Measurements from ENCODE around the gene SPRING1. TPM values are rescaled to one million over a fixed set of nuclear protein-coding genes. Genes with fewer than 3 reads are reported as not detected.

The SPRING1 gene
- polyA plus RNA-seq, 2 of the 4 experiments (the other 2 are of a cell fraction), result 11.2 to 17.4 TPM

DNA sequence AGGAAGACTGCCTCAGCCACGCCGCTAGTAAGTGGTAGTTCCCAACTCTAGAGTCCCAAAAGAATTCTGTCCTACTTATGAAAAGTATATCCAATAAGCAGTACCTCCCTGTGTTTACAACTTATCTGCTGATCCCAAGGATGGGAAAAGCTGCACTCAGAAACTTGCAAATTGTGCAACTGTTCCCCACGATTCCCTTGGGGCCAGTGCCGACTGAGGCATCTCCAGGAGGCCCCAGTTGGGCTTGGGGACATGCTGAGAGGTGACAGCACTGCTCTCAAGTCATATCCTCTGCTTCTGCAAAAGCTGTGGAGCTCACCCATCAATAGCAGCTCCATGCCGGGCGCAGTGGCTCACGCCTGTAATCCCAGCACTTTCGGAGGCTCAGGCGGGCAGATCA is 23.7 kb downstream of the SPRING1 start:
- H3K9me3 ChIP-seq, result no peaks in the 10 kb centered on the region
- ATAC-seq, result no peak
- H3K4me2 ChIP-seq, result no peak overlapping the region
- WGBS (ENCODE audit: missing lambda C conversion rate), result 93% methylated on average over 9 of the region's 9 CpGs
- no peak for DNase-seq (ENCODE audit: low read depth in 1 of 2, low spot score in 1 of 2)
- TF ChIP-seq EHF (CRISPR knock-in tag; IDR thresholded peaks at IDR 0.05), result no peak
- TF ChIP-seq NFE2L2 (conservative IDR thresholded peaks at IDR 0.05; ENCODE audit: low read length), result no peak
- no peak for TF ChIP-seq RCOR1 (IDR thresholded peaks at IDR 0.05; ENCODE audit: low read depth, low read length)
- no peak for TF ChIP-seq MYC (IDR thresholded peaks at IDR 0.05; ENCODE audit: borderline replicate concordance, low read length)
- TF ChIP-seq JUNB (IDR thresholded peaks at IDR 0.05), result no peak
- TF ChIP-seq, protein P1, sequence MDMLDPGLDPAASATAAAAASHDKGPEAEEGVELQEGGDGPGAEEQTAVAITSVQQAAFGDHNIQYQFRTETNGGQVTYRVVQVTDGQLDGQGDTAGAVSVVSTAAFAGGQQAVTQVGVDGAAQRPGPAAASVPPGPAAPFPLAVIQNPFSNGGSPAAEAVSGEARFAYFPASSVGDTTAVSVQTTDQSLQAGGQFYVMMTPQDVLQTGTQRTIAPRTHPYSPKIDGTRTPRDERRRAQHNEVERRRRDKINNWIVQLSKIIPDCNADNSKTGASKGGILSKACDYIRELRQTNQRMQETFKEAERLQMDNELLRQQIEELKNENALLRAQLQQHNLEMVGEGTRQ (IDR thresholded peaks at IDR 0.05), result no peak
- TF ChIP-seq HDAC2 (IDR thresholded peaks at IDR 0.05), result no peak
- TF ChIP-seq CEBPB (IDR thresholded peaks at IDR 0.05), result no peak
- TF ChIP-seq NR3C1 (IDR thresholded peaks at IDR 0.05), result no peak
- TF ChIP-seq ZFP36 (IDR thresholded peaks at IDR 0.05; ENCODE audit: borderline replicate concordance, partially characterized antibody), result no peak
- no peak for TF ChIP-seq HOXB5 (CRISPR knock-in tag; IDR thresholded peaks at IDR 0.05)
- TF ChIP-seq SREBF2 (IDR thresholded peaks at IDR 0.05), result no peak
- no peak for TF ChIP-seq ZNF302 (CRISPR knock-in tag; IDR thresholded peaks at IDR 0.05)
- no peak for TF ChIP-seq CHD4 (IDR thresholded peaks at IDR 0.05; ENCODE audit: borderline replicate concordance)
- no peak for TF ChIP-seq EHMT2 (IDR thresholded peaks at IDR 0.05; ENCODE audit: low read depth)
- TF ChIP-seq ESRRA (IDR thresholded peaks at IDR 0.05; ENCODE audit: borderline replicate concordance, low read length), result no peak
- no peak for TF ChIP-seq PHF8 (IDR thresholded peaks at IDR 0.05; ENCODE audit: borderline replicate concordance, low read depth)
- TF ChIP-seq TFCP2L1 (CRISPR knock-in tag; IDR thresholded peaks at IDR 0.05), result no peak
- H3K4me1 ChIP-seq, result peaks cover 4% of the 10 kb centered on the region; the same call in 1 of the 3 replicates
- ChIA-PET CTCF (interaction anchor here (0.9 to 1.7 kb wide), 3 partner anchors 11 to 478 kb away, joined by 3 to 5 read pairs (median 4); no protein-coding TSS in a partner anchor), POLR2A (no interaction called here)
- no peak overlapping the region for H3K4me3 ChIP-seq
- no peak for FAIRE-seq
- no peak overlapping the region for H3K27ac ChIP-seq

DNA sequence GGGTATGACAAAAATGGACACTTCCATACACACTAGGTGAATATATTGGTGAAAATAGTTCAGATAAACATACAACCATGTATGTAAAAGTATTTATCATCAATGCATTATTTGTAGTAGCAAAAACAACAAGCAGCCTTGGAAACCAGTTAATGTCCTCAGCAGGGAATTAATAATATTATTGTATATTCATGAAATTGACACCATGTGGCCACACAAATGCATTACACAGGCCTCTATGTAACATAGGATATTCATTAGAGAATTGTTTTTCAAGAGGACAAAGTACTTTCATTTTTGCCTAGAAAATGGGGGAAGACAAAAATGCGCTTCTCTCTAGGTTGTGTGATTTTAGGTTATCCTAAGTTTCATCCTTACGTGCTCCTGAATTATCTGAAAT is 24.3 kb downstream of the SPRING1 start:
- no peak for DNase-seq (ENCODE audit: low read depth in 1 of 2, low spot score in 1 of 2)
- ChIA-PET POLR2A (no interaction called here), CTCF (interaction anchor here (0.9 to 1.7 kb wide), 3 partner anchors 10 to 477 kb away, joined by 3 to 5 read pairs (median 4); no protein-coding TSS in a partner anchor)
- Histone ChIP-seq H3K9me3 (no peaks in the 10 kb centered on the region), H3K4me1 (peaks cover 9% of the 10 kb centered on the region; the same call in 1 of the 3 replicates), H3K27ac (no peak overlapping the region), H3K4me3 (no peak overlapping the region), H3K4me2 (no peak overlapping the region)
- ATAC-seq, result no peak
- WGBS (ENCODE audit: missing lambda C conversion rate), result 96% methylated on average over 2 of the region's 2 CpGs
- FAIRE-seq, result no peak
- TF ChIP-seq CHD2 (IDR thresholded peaks at IDR 0.05; ENCODE audit: low read length, partially characterized antibody) (no peak), POLR2AphosphoS2 (conservative IDR thresholded peaks at IDR 0.05; ENCODE audit: low read length) (no peak), CEBPB (IDR thresholded peaks at IDR 0.05) (no peak), NPAS2 (CRISPR knock-in tag; IDR thresholded peaks at IDR 0.05; ENCODE audit: borderline replicate concordance) (no peak), TFCP2L1 (CRISPR knock-in tag; IDR thresholded peaks at IDR 0.05) (no peak), BHLHE40 (IDR thresholded peaks at IDR 0.05; ENCODE audit: low read depth, low read length) (no peak), MYC (IDR thresholded peaks at IDR 0.05; ENCODE audit: borderline replicate concordance, low read length) (no peak)

DNA sequence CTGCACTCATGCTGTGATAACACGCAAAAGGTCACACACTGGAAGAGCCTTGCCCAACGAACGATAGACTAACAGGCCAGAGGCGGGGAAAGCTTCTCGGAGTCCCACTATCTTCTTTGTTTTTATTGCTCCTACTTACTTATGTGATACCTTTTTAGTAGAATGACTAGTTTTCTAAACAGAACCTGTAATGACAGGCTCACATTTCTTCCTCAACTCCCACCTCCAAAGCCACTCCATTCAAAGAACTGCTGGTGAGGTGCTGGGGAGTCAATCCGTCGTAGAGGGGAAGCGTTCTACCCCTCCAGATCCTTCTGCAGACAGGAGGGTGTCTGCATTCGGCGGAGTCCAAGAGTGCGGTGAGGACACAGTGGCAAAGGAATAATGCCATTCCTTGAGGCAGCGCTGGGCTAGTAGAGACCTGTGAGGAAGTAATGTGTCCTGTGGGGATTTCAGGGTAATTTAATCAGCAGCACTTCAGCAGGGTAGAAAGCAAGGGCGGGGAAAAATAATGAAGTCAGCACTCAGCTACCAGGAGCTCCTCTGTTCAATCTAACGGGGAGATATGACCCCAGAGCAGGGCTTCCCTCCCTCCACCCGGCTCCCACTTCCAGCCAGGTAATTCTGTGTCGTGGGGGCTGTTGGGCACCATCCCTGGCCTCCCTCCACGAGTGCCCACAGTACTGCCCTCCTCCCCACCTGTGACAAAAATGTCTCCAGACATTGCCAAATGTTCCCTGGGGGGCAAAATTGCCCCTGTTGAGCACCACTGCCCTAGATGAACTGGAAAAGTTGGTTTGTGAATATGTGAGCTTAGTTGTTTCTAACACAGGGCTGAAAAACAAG is 25.2 kb downstream of the SPRING1 start:
- ATAC-seq (no peak), DNase-seq (ENCODE audit: low read depth in 1 of 2, low spot score in 1 of 2) (no peak), FAIRE-seq (no peak)
- CTCF ChIA-PET, result interaction anchor here (0.7 to 1.5 kb wide), 2 partner anchors 9 to 12 kb away, joined by 3 to 6 read pairs; no protein-coding TSS in a partner anchor
- WGBS (ENCODE audit: missing lambda C conversion rate), result 84% methylated on average over 17 of the region's 17 CpGs
- TF ChIP-seq PHF8 (IDR thresholded peaks at IDR 0.05; ENCODE audit: borderline replicate concordance, low read depth), result no peak
- no peak for TF ChIP-seq MAZ (IDR thresholded peaks at IDR 0.05; ENCODE audit: borderline replicate concordance, low read depth, low read length)
- TF ChIP-seq JUNB (IDR thresholded peaks at IDR 0.05), result no peak
- no peak for TF ChIP-seq CEBPB (IDR thresholded peaks at IDR 0.05)
- TF ChIP-seq, protein P1 (IDR thresholded peaks at IDR 0.05), result no peak
- TF ChIP-seq RARB (CRISPR knock-in tag; IDR thresholded peaks at IDR 0.05), result no peak
- TF ChIP-seq, protein P2, sequence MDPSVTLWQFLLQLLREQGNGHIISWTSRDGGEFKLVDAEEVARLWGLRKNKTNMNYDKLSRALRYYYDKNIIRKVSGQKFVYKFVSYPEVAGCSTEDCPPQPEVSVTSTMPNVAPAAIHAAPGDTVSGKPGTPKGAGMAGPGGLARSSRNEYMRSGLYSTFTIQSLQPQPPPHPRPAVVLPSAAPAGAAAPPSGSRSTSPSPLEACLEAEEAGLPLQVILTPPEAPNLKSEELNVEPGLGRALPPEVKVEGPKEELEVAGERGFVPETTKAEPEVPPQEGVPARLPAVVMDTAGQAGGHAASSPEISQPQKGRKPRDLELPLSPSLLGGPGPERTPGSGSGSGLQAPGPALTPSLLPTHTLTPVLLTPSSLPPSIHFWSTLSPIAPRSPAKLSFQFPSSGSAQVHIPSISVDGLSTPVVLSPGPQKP (IDR thresholded peaks at IDR 0.05; ENCODE audit: low read depth, low read length), result no peak
- TF ChIP-seq EHF (CRISPR knock-in tag; IDR thresholded peaks at IDR 0.05), result no peak
- no peak for TF ChIP-seq CHD2 (IDR thresholded peaks at IDR 0.05; ENCODE audit: low read length, partially characterized antibody)
- TF ChIP-seq GATA3 (IDR thresholded peaks at IDR 0.05; ENCODE audit: borderline replicate concordance), result no peak
- no peak for TF ChIP-seq POLR2A (IDR thresholded peaks at IDR 0.05; ENCODE audit: low read length)
- no peak for TF ChIP-seq HEYL (CRISPR knock-in tag; IDR thresholded peaks at IDR 0.05)
- no peak for TF ChIP-seq ESRRA (IDR thresholded peaks at IDR 0.05; ENCODE audit: borderline replicate concordance, low read length)
- no peak for TF ChIP-seq BHLHE40 (IDR thresholded peaks at IDR 0.05; ENCODE audit: low read depth, low read length)
- TF ChIP-seq HOXB5 (CRISPR knock-in tag; IDR thresholded peaks at IDR 0.05), result no peak
- no peak for TF ChIP-seq SMC3 (IDR thresholded peaks at IDR 0.05)
- no peak overlapping the region for H3K4me3 ChIP-seq
- H3K27ac ChIP-seq, result no peak overlapping the region
- no peak overlapping the region for H3K4me2 ChIP-seq
- no peaks in the 10 kb centered on the region for H3K9me3 ChIP-seq
- POLR2A ChIA-PET, result no interaction called here
- H3K4me1 ChIP-seq, result peaks cover 10% of the 10 kb centered on the region; the same call in 1 of the 3 replicates
